Activated naive CD8-positive, alpha-beta T cell treated with anti-CD3 and anti-CD28 coated beads, Interleukin-2, amount 50 U/mL, for 24 hours (primary cell): ENCODE data around the gene RPL28.
A peak's percentile ranks its signal among the peaks of the same experiment; 100 is the strongest.

Source experiments
- ATAC-seq: fragments of 150-1000 bp; cut with Tn5 transposase; one replicate; pipeline ENCODE4 v1.10.0; 2021
- DNase-seq: peaks from one replicate; pipeline ENCODE4 v3.0.0; 2021
- H3K27ac Mint-ChIP-seq: one replicate; pipeline ENCODE4 v1.8.0; 2021; ENCODE audit warnings: mild to moderate bottlenecking, mixed read lengths
- H3K27me3 Mint-ChIP-seq: one replicate; pipeline ENCODE4 v1.8.0; 2021; ENCODE audit warnings: mixed read lengths
- H3K36me3 Mint-ChIP-seq: one replicate; pipeline ENCODE4 v1.8.0; 2021; ENCODE audit warnings: low read depth, mixed read lengths
- H3K4me1 Mint-ChIP-seq: one replicate; pipeline ENCODE4 v1.8.0; 2021; ENCODE audit warnings: mixed read lengths
- H3K4me3 Mint-ChIP-seq: one replicate; pipeline ENCODE4 v1.8.0; 2021; ENCODE audit warnings: mild to moderate bottlenecking, moderate library complexity, mixed read lengths
- H3K9me3 Mint-ChIP-seq: one replicate; pipeline ENCODE4 v1.8.0; 2021; ENCODE audit warnings: mixed read lengths

RPL28 gene

GRCh38 chr19:55434356-55434919 lies 48.7 kb downstream of the RPL28 start:
- peaks cover 5% of the 10 kb centered on the region for H3K9me3 Mint-ChIP-seq
- no peak for DNase-seq
- peaks cover 51% of the 10 kb centered on the region for H3K27me3 Mint-ChIP-seq
- peaks cover 1% of the 10 kb centered on the region for H3K4me1 Mint-ChIP-seq
- ATAC-seq = no peak
- no peak overlapping the region for H3K4me3 Mint-ChIP-seq
- no peaks in the 10 kb centered on the region for H3K36me3 Mint-ChIP-seq
- H3K27ac Mint-ChIP-seq = no peak overlapping the region

DNA sequence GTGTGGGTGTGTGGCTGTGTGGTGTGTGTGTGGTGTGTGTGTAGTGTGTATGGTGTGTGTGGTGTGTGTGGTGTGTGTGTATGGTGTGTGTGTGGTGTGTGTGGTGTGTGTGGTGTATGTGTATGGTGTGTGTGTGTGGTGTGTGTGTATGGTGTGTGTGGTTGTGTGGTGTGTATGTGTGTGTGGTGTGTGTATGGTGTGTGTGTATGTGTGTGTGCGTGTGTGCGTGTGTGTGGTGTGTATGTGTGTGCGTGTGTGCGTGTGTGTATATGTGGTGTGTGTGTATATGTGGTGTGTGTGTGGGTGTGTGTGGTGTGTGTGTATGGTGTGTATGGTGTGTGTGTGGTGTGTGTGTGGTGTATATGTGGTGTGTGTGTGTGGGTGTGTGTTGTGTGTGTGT lies 49.3 kb downstream of the RPL28 start:
- Mint-ChIP-seq H3K36me3 (no peaks in the 10 kb centered on the region), H3K4me1 (peaks cover 1% of the 10 kb centered on the region), H3K9me3 (peaks cover 5% of the 10 kb centered on the region), H3K27ac (no peak overlapping the region), H3K27me3 (peaks cover 53% of the 10 kb centered on the region), H3K4me3 (no peak overlapping the region)
- no peak for DNase-seq
- ATAC-seq = no peak

DNA sequence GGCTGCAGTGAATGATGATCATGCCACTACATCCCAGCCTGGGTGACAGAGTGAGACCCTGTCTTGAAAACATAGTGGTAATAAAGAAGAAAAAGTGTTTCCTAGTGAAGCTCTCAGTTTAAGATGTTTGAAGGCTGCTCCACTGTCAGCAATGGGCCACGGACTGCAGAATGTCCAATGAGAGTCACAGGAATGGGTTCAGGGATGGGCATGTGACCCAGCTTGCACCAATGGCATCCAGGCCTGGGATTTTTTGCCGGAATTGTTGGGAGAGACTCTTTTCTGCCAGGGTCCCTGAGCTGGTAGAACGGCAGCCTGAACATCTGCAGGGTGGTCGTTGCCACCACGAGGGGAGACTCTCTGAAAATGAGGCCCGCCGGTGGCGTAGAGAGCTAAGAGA lies 51.1 kb downstream of the RPL28 start:
- no peaks in the 10 kb centered on the region for H3K9me3 Mint-ChIP-seq
- no peak overlapping the region for H3K27ac Mint-ChIP-seq
- H3K27me3 Mint-ChIP-seq = peaks cover 57% of the 10 kb centered on the region
- no peak for DNase-seq
- no peak for ATAC-seq
- no peaks in the 10 kb centered on the region for H3K36me3 Mint-ChIP-seq
- H3K4me3 Mint-ChIP-seq = no peak overlapping the region
- H3K4me1 Mint-ChIP-seq = peaks cover 15% of the 10 kb centered on the region

GRCh38 chr19:55437410-55437809 lies 51.7 kb downstream of the RPL28 start:
- Mint-ChIP-seq H3K4me1 (peaks cover 15% of the 10 kb centered on the region), H3K4me3 (no peak overlapping the region), H3K27ac (no peak overlapping the region), H3K27me3 (peaks cover 56% of the 10 kb centered on the region), H3K9me3 (no peaks in the 10 kb centered on the region), H3K36me3 (no peaks in the 10 kb centered on the region)
- ATAC-seq (no peak), DNase-seq (peak; percentile 42)

- ATAC-seq (no peak), DNase-seq (no peak)
- peaks cover 65% of the 10 kb centered on the region for H3K27me3 Mint-ChIP-seq
- no peak overlapping the region for H3K27ac Mint-ChIP-seq
- H3K4me3 Mint-ChIP-seq = no peak overlapping the region
- H3K4me1 Mint-ChIP-seq = peaks cover 15% of the 10 kb centered on the region
- no peaks in the 10 kb centered on the region for H3K36me3 Mint-ChIP-seq
- H3K9me3 Mint-ChIP-seq = no peaks in the 10 kb centered on the region
These were observed 53.3 kb downstream of the RPL28 start for GRCh38 chr19:55439052-55439451.

DNA sequence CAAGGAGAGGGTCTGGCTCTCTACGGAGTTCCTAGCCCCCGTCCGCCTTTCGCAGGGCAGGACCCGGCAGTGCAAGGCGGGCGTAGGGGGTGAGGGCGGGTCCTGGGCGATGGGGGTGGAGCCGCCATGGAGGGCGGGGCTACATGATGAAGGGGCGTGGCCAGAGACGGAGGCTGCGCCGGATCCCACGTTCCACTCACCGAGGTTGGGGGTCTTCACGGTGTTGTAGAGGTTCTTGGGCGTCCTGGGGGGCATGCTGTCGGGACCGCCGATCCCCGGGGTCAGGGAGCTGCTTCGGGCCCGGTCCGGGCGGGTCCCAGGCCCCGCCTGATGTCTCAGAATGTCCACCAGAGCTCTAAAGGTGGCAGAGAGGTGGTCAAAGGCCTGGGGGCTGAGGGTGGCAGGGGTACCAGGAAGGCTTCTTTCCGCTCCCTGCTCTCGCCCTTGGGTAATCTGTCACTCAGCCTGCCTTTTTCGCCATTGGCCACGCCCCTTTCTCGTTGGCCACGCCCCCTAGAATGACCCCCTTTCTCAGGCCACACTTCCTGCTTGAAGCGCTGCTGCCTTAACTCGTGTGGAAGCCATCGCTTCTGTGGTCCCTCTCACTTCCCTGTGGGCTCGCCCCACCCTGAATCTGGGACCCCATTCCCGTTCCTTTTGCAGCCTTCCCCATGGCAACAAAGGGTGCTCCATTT lies 54.8 kb downstream of the RPL28 start:
- peaks cover 79% of the 10 kb centered on the region for H3K27me3 Mint-ChIP-seq

DNA sequence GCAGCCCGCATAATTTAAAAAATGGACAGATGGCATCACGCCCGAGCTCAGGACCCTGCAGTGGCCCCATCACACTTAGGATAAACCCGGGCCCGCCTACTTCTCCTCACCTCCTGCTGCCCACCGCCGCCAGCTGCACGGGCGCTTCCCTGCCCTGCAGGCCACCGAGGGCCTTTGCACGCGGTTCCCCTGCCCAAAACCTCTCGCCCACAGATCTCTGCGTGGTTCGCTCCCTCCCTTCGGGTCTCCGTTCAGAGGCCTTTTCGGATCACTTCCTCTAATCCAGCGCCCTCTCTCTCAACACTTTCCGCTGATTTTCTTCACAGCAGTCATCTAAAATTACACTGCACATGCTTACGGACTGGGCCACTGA lies 55.6 kb downstream of the RPL28 start:
- Mint-ChIP-seq H3K27me3 (peaks cover 85% of the 10 kb centered on the region), H3K36me3 (no peaks in the 10 kb centered on the region), H3K27ac (no peak overlapping the region), H3K4me3 (peak overlapping the region; percentile 18), H3K4me1 (peaks cover 15% of the 10 kb centered on the region), H3K9me3 (no peaks in the 10 kb centered on the region)
- DNase-seq = no peak
- ATAC-seq = no peak

More for the DNA sequence above, 54.8 kb downstream of the RPL28 start:
- Mint-ChIP-seq H3K9me3 (no peaks in the 10 kb centered on the region), H3K4me1 (peaks cover 15% of the 10 kb centered on the region), H3K27ac (peak overlapping the region; percentile 14), H3K36me3 (no peaks in the 10 kb centered on the region), H3K4me3 (no peak overlapping the region)
- DNase-seq (no peak), ATAC-seq (no peak)

DNA sequence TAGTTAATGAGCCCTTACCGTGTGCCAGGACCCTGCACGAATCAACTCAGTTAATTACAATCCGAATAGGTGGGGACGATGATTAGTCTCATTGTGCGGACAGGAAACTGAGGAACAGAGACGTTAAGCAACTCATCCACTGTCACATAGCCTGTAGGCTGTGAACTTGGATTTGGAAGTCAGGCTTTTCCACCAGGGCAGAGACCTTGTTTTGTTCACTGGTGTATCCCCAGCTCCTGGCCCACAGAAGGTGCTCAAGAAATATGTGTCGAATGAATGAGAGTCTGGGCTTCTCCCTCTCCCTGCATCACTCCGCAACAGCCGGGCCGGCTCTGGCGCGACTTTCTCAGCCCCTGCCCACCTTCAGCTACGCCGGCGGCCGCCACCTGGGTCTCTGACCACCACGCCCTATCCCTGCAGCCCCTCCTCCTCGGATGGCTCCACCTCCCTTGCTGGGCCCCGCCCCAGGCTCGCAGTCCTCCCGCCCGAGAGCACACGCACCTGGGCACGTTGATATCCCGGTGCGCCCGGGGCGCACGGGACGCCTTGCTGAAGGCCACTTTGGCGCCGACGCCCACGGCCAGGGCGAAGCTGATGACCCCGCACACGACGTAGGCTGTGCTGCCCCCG lies 56.1 kb downstream of the RPL28 start:
- no peak for ATAC-seq
- Mint-ChIP-seq H3K4me3 (peak overlapping the region; percentile 18), H3K27ac (no peak overlapping the region)

DNA sequence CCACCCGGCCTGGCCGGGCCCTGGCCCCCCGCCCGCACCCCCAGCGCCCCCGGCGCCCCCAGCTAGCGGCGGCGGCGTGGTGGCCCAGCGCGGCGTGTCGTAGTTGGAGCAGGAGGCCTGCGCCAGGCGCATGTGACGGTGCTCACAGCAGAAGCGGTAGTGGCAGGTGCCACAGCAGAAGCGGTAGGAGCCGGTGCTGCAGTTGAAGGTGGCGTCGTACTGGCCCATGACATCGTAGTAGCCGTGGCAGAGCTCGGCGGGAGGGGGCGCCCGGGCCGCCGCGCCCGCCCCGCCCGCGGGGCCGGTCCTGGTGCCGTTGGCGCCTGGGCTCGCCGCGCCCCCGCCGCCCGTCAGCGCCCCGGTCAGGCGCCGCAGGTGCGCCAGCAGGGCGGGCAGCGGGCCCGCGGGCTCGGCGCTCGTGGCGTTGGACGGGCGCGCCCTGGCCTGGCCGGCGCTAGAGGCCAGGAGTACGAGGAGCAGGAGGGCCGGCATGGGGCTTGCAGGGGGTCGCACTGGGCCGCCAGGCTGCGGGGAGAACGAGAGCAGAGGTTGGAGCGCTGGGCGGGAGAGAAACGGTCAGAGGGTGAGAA lies 56.7 kb downstream of the RPL28 start:
- H3K36me3 Mint-ChIP-seq = no peaks in the 10 kb centered on the region
- ATAC-seq = no peak
- no peak overlapping the region for H3K27ac Mint-ChIP-seq
- DNase-seq = no peak
- no peak overlapping the region for H3K4me3 Mint-ChIP-seq
- peaks cover 15% of the 10 kb centered on the region for H3K4me1 Mint-ChIP-seq
- H3K9me3 Mint-ChIP-seq = no peaks in the 10 kb centered on the region
- peaks cover 74% of the 10 kb centered on the region for H3K27me3 Mint-ChIP-seq

More for the DNA sequence above, 56.1 kb downstream of the RPL28 start:
- H3K36me3 Mint-ChIP-seq = no peaks in the 10 kb centered on the region
- no peaks in the 10 kb centered on the region for H3K9me3 Mint-ChIP-seq
- peaks cover 15% of the 10 kb centered on the region for H3K4me1 Mint-ChIP-seq
- peaks cover 80% of the 10 kb centered on the region for H3K27me3 Mint-ChIP-seq
- no peak for DNase-seq

- ATAC-seq = no peak
- H3K9me3 Mint-ChIP-seq = no peaks in the 10 kb centered on the region
- H3K27ac Mint-ChIP-seq = no peak within 1 kb of the TSS
- no peak for DNase-seq
- no peaks in the 10 kb centered on the region for H3K36me3 Mint-ChIP-seq
- peaks cover 70% of the 10 kb centered on the region for H3K27me3 Mint-ChIP-seq
- peaks cover 15% of the 10 kb centered on the region for H3K4me1 Mint-ChIP-seq
- H3K4me3 Mint-ChIP-seq = no peak within 1 kb of the TSS
These were observed 57.5 kb downstream of the RPL28 start, which contains the start of gene SHISA7 for GRCh38 chr19:55443045-55443823. SHISA7 (minus strand) TSS chr19:55443300; CDS start chr19:55442863, 437 bp downstream.

- Mint-ChIP-seq H3K36me3 (no peaks in the 10 kb centered on the region), H3K27me3 (peaks cover 64% of the 10 kb centered on the region), H3K4me1 (peaks cover 15% of the 10 kb centered on the region), H3K27ac (no peak overlapping the region), H3K9me3 (no peaks in the 10 kb centered on the region), H3K4me3 (no peak overlapping the region)
- ATAC-seq = no peak
- DNase-seq = no peak
These were observed 58.2 kb downstream of the RPL28 start for GRCh38 chr19:55443824-55444480.

- no peak for ATAC-seq
- peaks cover 15% of the 10 kb centered on the region for H3K4me1 Mint-ChIP-seq
- DNase-seq = no peak
- peaks cover 58% of the 10 kb centered on the region for H3K27me3 Mint-ChIP-seq
- no peak overlapping the region for H3K4me3 Mint-ChIP-seq
- no peaks in the 10 kb centered on the region for H3K36me3 Mint-ChIP-seq
- H3K9me3 Mint-ChIP-seq = no peaks in the 10 kb centered on the region
- H3K27ac Mint-ChIP-seq = no peak overlapping the region
These were observed 58.9 kb downstream of the RPL28 start for GRCh38 chr19:55444646-55445045.

DNA sequence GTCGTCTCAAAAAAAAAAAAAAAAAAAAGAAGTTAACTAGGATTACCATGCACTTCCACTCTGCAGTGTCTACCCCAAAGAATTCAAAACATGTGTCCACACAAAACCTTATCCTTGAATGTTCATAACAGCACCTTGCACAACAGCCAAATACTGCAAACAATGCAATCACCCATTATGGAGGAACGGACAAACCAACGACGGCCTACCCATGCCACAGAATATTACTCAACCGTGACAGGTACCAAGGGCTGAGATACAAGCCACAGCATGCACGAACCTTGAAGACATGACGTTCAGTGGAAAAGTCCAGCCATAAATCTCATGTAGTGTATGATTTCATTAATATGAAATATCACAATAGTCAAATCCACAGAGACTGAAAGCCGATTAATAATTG lies 60.3 kb downstream of the RPL28 start:
- Mint-ChIP-seq H3K4me1 (peaks cover 8% of the 10 kb centered on the region), H3K27ac (no peak overlapping the region), H3K36me3 (no peaks in the 10 kb centered on the region), H3K27me3 (peaks cover 53% of the 10 kb centered on the region), H3K4me3 (no peak overlapping the region), H3K9me3 (no peaks in the 10 kb centered on the region)
- DNase-seq = no peak
- no peak for ATAC-seq
